Umbilical cord (tissue), 2 donors: ENCODE results near the gene ENTPD3. TPM values are rescaled to one million over a fixed set of nuclear protein-coding genes. Genes with fewer than 3 reads are reported as not detected.

Experiments used
- DNase-seq: peaks from one replicate; pipeline ENCODE4 v3.0.0-alpha.2; 2015; ENCODE audit warnings: low spot score
- total RNA-seq: library from RNA; depleted of rRNA; stranded (reverse); fragments of >200 nt; gene quantifications from one replicate; pipeline ENCODE4 v1.2.3, GENCODE V29; 2014; ENCODE audit warnings: low replicate concordance; ENCODE audit not compliant: insufficient read depth

The ENTPD3 gene
- total RNA-seq, 1 donor from 2014 or later: 0.48 TPM

- no peak for DNase-seq
Observed at GRCh38 chr3:40404591-40405198, 17.7 kb downstream of the ENTPD3 start.

GRCh38 chr3:40407007-40407406 lies 20.0 kb downstream of the ENTPD3 start:
- DNase-seq: no peak

GRCh38 chr3:40407611-40408010 lies 20.6 kb downstream of the ENTPD3 start:
- DNase-seq: no peak

GRCh38 chr3:40414270-40414669 lies 27.3 kb downstream of the ENTPD3 start:
- DNase-seq: no peak

- no peak for DNase-seq
Observed at GRCh38 chr3:40417845-40418543, 31.0 kb downstream of the ENTPD3 start.

- DNase-seq: no peak
Observed at GRCh38 chr3:40422861-40423260, 35.9 kb downstream of the ENTPD3 start.

- no peak for DNase-seq
Observed at GRCh38 chr3:40427045-40427669, 40.2 kb downstream of the ENTPD3 start.

GRCh38 chr3:40432793-40433192 lies 45.8 kb downstream of the ENTPD3 start:
- DNase-seq: no peak

GRCh38 chr3:40437889-40438288 lies 50.9 kb downstream of the ENTPD3 start:
- DNase-seq: no peak

GRCh38 chr3:40445062-40445461 lies 58.1 kb downstream of the ENTPD3 start:
- DNase-seq: no peak

GRCh38 chr3:40445880-40446279 lies 58.9 kb downstream of the ENTPD3 start:
- DNase-seq: no peak

GRCh38 chr3:40450438-40450837 lies 63.5 kb downstream of the ENTPD3 start:
- DNase-seq: no peak

- DNase-seq: no peak
Observed at GRCh38 chr3:40451551-40451950, 64.6 kb downstream of the ENTPD3 start.

GRCh38 chr3:40452057-40452456 lies 65.1 kb downstream of the ENTPD3 start:
- DNase-seq: no peak

- no peak for DNase-seq
Observed at GRCh38 chr3:40452562-40452875, 65.5 kb downstream of the ENTPD3 start.

- peak; percentile 99 for DNase-seq
Observed at GRCh38 chr3:40452876-40453730, 66.1 kb downstream of the ENTPD3 start.

GRCh38 chr3:40453933-40454332 lies 66.9 kb downstream of the ENTPD3 start:
- DNase-seq: no peak

- DNase-seq: no peak
Observed at GRCh38 chr3:40455328-40455727, 68.3 kb downstream of the ENTPD3 start.

GRCh38 chr3:40456279-40456939 lies 69.4 kb downstream of the ENTPD3 start:
- DNase-seq: no peak

GRCh38 chr3:40456940-40457823 lies 70.2 kb downstream of the ENTPD3 start, which contains the start of gene RPL14:
RPL14 (plus strand) TSS chr3:40457339; CDS start chr3:40457472, 133 bp downstream.
- peak; percentile 98 for DNase-seq

GRCh38 chr3:40458473-40458872 lies 71.5 kb downstream of the ENTPD3 start:
- no peak for DNase-seq
